Ascending aorta (tissue), 2 donors: Measurements from ENCODE around the gene NLK. TPM values are rescaled to one million over a fixed set of nuclear protein-coding genes. Genes with fewer than 3 reads are reported as not detected.

ENCODE experiments used
- DNase-seq, 2 donors: peaks; one replicate each; pipeline ENCODE4 v3.0.0-alpha.2; 2019; ENCODE audit warnings: low spot score in 2 of 2
- H3K27ac ChIP-seq, 2 donors: fragments of 200-600 bp; sonication (generic); one replicate each; pipeline ENCODE4 v1.5.1; 2016 to 2017; ENCODE audit warnings: mild to moderate bottlenecking in 1 of 2
- H3K27me3 ChIP-seq: fragments of 200-600 bp; sonication (generic); one replicate; pipeline ENCODE4 v1.5.1; 2017
- H3K36me3 ChIP-seq, 2 donors: fragments of 200-600 bp; sonication (generic); one replicate each; pipeline ENCODE4 v1.5.1; 2016
- H3K4me1 ChIP-seq, 2 donors: fragments of 200-600 bp; sonication (generic); one replicate each; pipeline ENCODE4 v1.5.1; 2016 to 2017; ENCODE audit warnings: mild to moderate bottlenecking in 1 of 2
- H3K4me3 ChIP-seq, 2 donors: fragments of 200-600 bp; sonication (generic); one replicate each; pipeline ENCODE4 v1.5.1; 2016 to 2017; ENCODE audit warnings: mild to moderate bottlenecking in 1 of 2
- H3K9me3 ChIP-seq, 2 donors: fragments of 200-600 bp; sonication (generic); one replicate each; pipeline ENCODE4 v1.5.1; 2016
- CTCF ChIP-seq, 3 experiments: fragments of 200-600 bp in 2 of 3; fragments of 450-650 bp in 1 of 3; sonication (generic) in 2 of 3; IDR thresholded peaks; one replicate each; pipeline ENCODE4 v1.5.1; 2016 to 2019; ENCODE audit warnings: antibody characterized with exemption in 3 of 3, mild to moderate bottlenecking in 1 of 3, moderate library complexity in 1 of 3
- intact Hi-C: fragments of 100-400 bp; cut with DNase I; formaldehyde crosslinking; loops from one replicate; pipeline ENCODE4 v1.15.1; 2023
- total RNA-seq: library from RNA; depleted of rRNA; stranded (reverse); fragments of >200 nt; gene quantifications from one replicate; pipeline ENCODE4 v1.1.0, GENCODE V29; 2016

The NLK gene
- total RNA-seq, 1 donor from 2014 or later = 37.8 TPM

- Histone ChIP-seq H3K27me3 (no peaks in the 10 kb centered on the region), H3K36me3 (no peaks in the 10 kb centered on the region), H3K4me1 (peaks cover 9 to 14% of the 10 kb centered on the region in 2 donors), H3K4me3 (peak overlapping the region; percentile 60 to 93), H3K27ac (no peak overlapping the region), H3K9me3 (no peaks in the 10 kb centered on the region)
- no peak for TF ChIP-seq CTCF (IDR thresholded peaks at IDR 0.05)
- no peak for DNase-seq
- intact Hi-C loops = loop anchor here (5.0 kb wide), 4 partner anchors 151 to 314 kb away; partner anchors contain the start of genes IFT20, LYRM9, POLDIP2 and TMEM97
Measured at GRCh38 chr17:28043741-28044140, 1.3 kb downstream of the NLK start.

- H3K4me3 ChIP-seq = peak overlapping the region in 1 of 2 donors; percentile 10
- H3K27ac ChIP-seq = no peak overlapping the region
- H3K9me3 ChIP-seq = no peaks in the 10 kb centered on the region
- H3K36me3 ChIP-seq = no peaks in the 10 kb centered on the region
- no peak for DNase-seq
- H3K4me1 ChIP-seq = peaks cover 9 to 14% of the 10 kb centered on the region in 2 donors
- intact Hi-C loops = no loop called here
- no peak for TF ChIP-seq CTCF (IDR thresholded peaks at IDR 0.05)
- no peaks in the 10 kb centered on the region for H3K27me3 ChIP-seq
Measured at GRCh38 chr17:28045304-28045703, 2.8 kb downstream of the NLK start.

- H3K27ac ChIP-seq = no peak overlapping the region
- H3K36me3 ChIP-seq = no peaks in the 10 kb centered on the region
- no peak for DNase-seq
- no peaks in the 10 kb centered on the region for H3K27me3 ChIP-seq
- TF ChIP-seq CTCF (IDR thresholded peaks at IDR 0.05) = no peak
- H3K4me3 ChIP-seq = no peak overlapping the region
- peaks cover 9 to 14% of the 10 kb centered on the region in 2 donors for H3K4me1 ChIP-seq
- intact Hi-C loops = no loop called here
- H3K9me3 ChIP-seq = no peaks in the 10 kb centered on the region
Measured at GRCh38 chr17:28046034-28046825, 3.8 kb downstream of the NLK start.

- Histone ChIP-seq H3K9me3 (no peaks in the 10 kb centered on the region), H3K27me3 (no peaks in the 10 kb centered on the region), H3K4me3 (no peak overlapping the region), H3K27ac (no peak overlapping the region), H3K4me1 (peaks cover 6 to 9% of the 10 kb centered on the region in 2 donors), H3K36me3 (no peaks in the 10 kb centered on the region)
- TF ChIP-seq CTCF (IDR thresholded peaks at IDR 0.05) = no peak
- no peak for DNase-seq
- intact Hi-C loops = no loop called here
Measured at GRCh38 chr17:28047806-28048205, 5.3 kb downstream of the NLK start.

GRCh38 chr17:28049071-28049470 lies 6.6 kb downstream of the NLK start:
- DNase-seq = no peak
- no peak for TF ChIP-seq CTCF (IDR thresholded peaks at IDR 0.05)
- Histone ChIP-seq H3K4me1 (peaks cover 0 to 10% of the 10 kb centered on the region in 2 donors), H3K27me3 (no peaks in the 10 kb centered on the region), H3K4me3 (no peak overlapping the region), H3K27ac (no peak overlapping the region), H3K9me3 (no peaks in the 10 kb centered on the region), H3K36me3 (no peaks in the 10 kb centered on the region)
- intact Hi-C loops = no loop called here
